Activated B cell treated with CpG ODN at 0.5 μM for 24 hours (primary cell): Measurements from ENCODE around the gene NDUFAF3. TPM values are rescaled to one million over a fixed set of nuclear protein-coding genes. Genes with fewer than 3 reads are reported as not detected.

Experiments
- ATAC-seq: fragments of 200-7000 bp; cut with Tn5 transposase; one replicate; pipeline ENCODE4 v1.10.0; 2021; ENCODE audit warnings: low read depth, mild to moderate bottlenecking, moderate library complexity
- CTCF ChIA-PET: fragments of 350-600 bp; sonication (Branson Sonifier 250); formaldehyde crosslinking; loops from one replicate; lab custom pipeline; 2021; ENCODE audit warnings: antibody characterized with exemption; lab: Charles Lee
- POLR2A ChIA-PET: fragments of 350-600 bp; sonication (Branson Sonifier 250); formaldehyde crosslinking; loops from one replicate; lab custom pipeline; 2021; ENCODE audit warnings: antibody characterized with exemption; lab: Charles Lee
- DNase-seq: peaks from one replicate; pipeline ENCODE4 v3.0.0; 2022
- H3K27ac Mint-ChIP-seq: one replicate; pipeline ENCODE4 v1.8.0; 2020; ENCODE audit warnings: mixed read lengths
- H3K27me3 Mint-ChIP-seq: one replicate; pipeline ENCODE4 v1.8.0; 2021; ENCODE audit warnings: mixed read lengths
- H3K36me3 Mint-ChIP-seq: one replicate; pipeline ENCODE4 v1.8.0; 2021; ENCODE audit warnings: low read depth, mixed read lengths
- H3K4me1 Mint-ChIP-seq: one replicate; pipeline ENCODE4 v1.8.0; 2021; ENCODE audit warnings: mixed read lengths
- H3K4me3 Mint-ChIP-seq: one replicate; pipeline ENCODE4 v1.8.0; 2020; ENCODE audit warnings: mild to moderate bottlenecking, mixed read lengths
- H3K9me3 Mint-ChIP-seq: one replicate; pipeline ENCODE4 v1.8.0; 2020; ENCODE audit warnings: mixed read lengths
- CTCF ChIP-seq: fragments of 200-600 bp; IDR thresholded peaks from one replicate; pipeline ENCODE4 v1.8.0; 2022; ENCODE audit warnings: antibody characterized with exemption, mild to moderate bottlenecking
- intact Hi-C: fragments of 100-400 bp; cut with micrococcal nuclease; formaldehyde crosslinking; loops from one replicate; pipeline ENCODE4 v1.15.1; 2024
- total RNA-seq: library from RNA; stranded (reverse); gene quantifications from 2 replicates; pipeline ENCODE4 v1.2.3, GENCODE V29; 2022

NDUFAF3 gene
- total RNA-seq, 1 donor from 2014 or later, result 86.5 TPM

- intact Hi-C loops, result no loop called here
- no peak overlapping the region for H3K4me3 Mint-ChIP-seq
- ChIA-PET POLR2A (no interaction called here), CTCF (no interaction called here)
- H3K27me3 Mint-ChIP-seq, result no peaks in the 10 kb centered on the region
- no peak for DNase-seq
- TF ChIP-seq CTCF, result no peak
- H3K4me1 Mint-ChIP-seq, result no peaks in the 10 kb centered on the region
- no peak for ATAC-seq
- H3K9me3 Mint-ChIP-seq, result no peaks in the 10 kb centered on the region
- peaks cover 74% of the 10 kb centered on the region for H3K36me3 Mint-ChIP-seq
- no peak overlapping the region for H3K27ac Mint-ChIP-seq
These were observed 39.9 kb upstream of the NDUFAF3 start for GRCh38 chr3:48982016-48982415.

DNA sequence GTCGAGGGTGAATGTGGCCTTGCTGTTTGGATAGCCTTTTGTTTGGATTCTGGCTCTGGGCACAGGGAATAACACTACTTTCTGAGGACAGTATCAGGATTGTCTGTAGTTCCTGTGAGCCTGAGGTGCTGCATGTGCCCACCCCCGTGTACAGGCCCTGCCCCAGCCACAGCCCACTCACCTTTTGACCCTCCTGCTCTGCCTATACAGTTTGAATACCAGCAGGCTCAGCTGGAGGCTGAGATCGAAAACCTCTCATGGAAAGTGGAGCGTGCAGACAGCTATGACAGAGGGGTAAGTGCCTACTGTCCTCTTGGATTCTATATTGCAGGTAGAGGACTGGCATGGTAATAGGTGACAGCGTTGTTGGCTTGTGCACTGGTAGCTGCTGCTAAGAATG is 39.2 kb upstream of the NDUFAF3 start:
- Mint-ChIP-seq H3K36me3 (peaks cover 72% of the 10 kb centered on the region), H3K4me3 (no peak overlapping the region), H3K9me3 (no peaks in the 10 kb centered on the region), H3K27me3 (no peaks in the 10 kb centered on the region), H3K27ac (no peak overlapping the region), H3K4me1 (no peaks in the 10 kb centered on the region)
- TF ChIP-seq CTCF, result no peak
- intact Hi-C loops, result no loop called here
- ChIA-PET CTCF (no interaction called here), POLR2A (no interaction called here)
- ATAC-seq, result no peak
- DNase-seq, result no peak

GRCh38 chr3:48983096-48983495 is 38.8 kb upstream of the NDUFAF3 start:
- Mint-ChIP-seq H3K9me3 (no peaks in the 10 kb centered on the region), H3K4me1 (peaks cover 2% of the 10 kb centered on the region), H3K27me3 (no peaks in the 10 kb centered on the region), H3K4me3 (no peak overlapping the region), H3K27ac (no peak overlapping the region), H3K36me3 (peaks cover 68% of the 10 kb centered on the region)
- no peak for TF ChIP-seq CTCF
- ChIA-PET CTCF (no interaction called here), POLR2A (no interaction called here)
- no peak for DNase-seq
- intact Hi-C loops, result no loop called here
- no peak for ATAC-seq

DNA sequence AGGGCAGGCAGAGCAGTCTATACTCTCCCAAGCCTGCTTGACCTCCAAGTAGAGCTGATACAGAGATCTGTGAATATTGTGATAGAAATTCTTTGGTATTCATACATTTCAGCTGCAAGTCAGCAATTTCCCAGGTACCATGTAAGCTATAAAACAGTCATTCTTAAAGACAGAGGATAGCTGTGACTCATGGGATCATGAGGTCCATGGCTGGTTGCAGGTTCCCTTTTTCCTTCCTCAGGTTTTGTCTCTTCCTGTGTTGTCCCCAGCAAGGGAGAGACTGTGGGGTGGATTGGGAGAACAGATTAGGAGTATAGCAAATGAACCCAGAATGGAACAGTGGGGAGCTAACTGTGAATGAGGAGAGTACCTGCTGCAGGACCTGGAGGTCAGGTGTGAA is 37.3 kb upstream of the NDUFAF3 start:
- ATAC-seq, result no peak
- Mint-ChIP-seq H3K27ac (no peak overlapping the region), H3K27me3 (no peaks in the 10 kb centered on the region), H3K4me3 (no peak overlapping the region), H3K4me1 (peaks cover 11% of the 10 kb centered on the region), H3K36me3 (peaks cover 59% of the 10 kb centered on the region), H3K9me3 (no peaks in the 10 kb centered on the region)
- intact Hi-C loops, result no loop called here
- TF ChIP-seq CTCF, result no peak
- CTCF ChIA-PET, result interaction anchor here (1.1 to 1.4 kb wide), 2 partner anchors 45 to 170 kb away, joined by 3 read pairs; no protein-coding TSS in a partner anchor
- DNase-seq, result no peak
- POLR2A ChIA-PET, result interaction anchor here (1.0 kb wide), 1 partner anchor 34 kb away, joined by 3 read pairs; the partner anchor contains the start of gene DALRD3

GRCh38 chr3:48985831-48986376 is 36.0 kb upstream of the NDUFAF3 start:
- Mint-ChIP-seq H3K4me3 (no peak overlapping the region), H3K4me1 (peaks cover 18% of the 10 kb centered on the region), H3K27ac (no peak overlapping the region), H3K27me3 (no peaks in the 10 kb centered on the region), H3K36me3 (peaks cover 51% of the 10 kb centered on the region), H3K9me3 (no peaks in the 10 kb centered on the region)
- no peak for DNase-seq
- ATAC-seq, result no peak
- TF ChIP-seq CTCF, result no peak
- ChIA-PET CTCF (interaction anchor here (1.2 to 5.0 kb wide), 4 partner anchors 21 to 171 kb away, joined by 3 to 57 read pairs (median 47); partner anchors contain the start of genes DALRD3, QRICH1 and WDR6), POLR2A (interaction anchor here (1.4 kb wide), 1 partner anchor 36 kb away, joined by 4 read pairs; the partner anchor contains the start of gene NDUFAF3)
- intact Hi-C loops, result no loop called here
